ENCODE results near the gene CCND1. TPM values are rescaled to one million over a fixed set of nuclear protein-coding genes. Genes with fewer than 3 reads are reported as not detected.
"Not testable (repeated sequence)": the region's sequence is repeated elsewhere in the genome, so short reads cannot be mapped to it uniquely, and the experiment has no call there.

The CCND1 gene
- total RNA-seq, 2 donors from 2014 or later: 1.1 to 3.9 TPM

DNA sequence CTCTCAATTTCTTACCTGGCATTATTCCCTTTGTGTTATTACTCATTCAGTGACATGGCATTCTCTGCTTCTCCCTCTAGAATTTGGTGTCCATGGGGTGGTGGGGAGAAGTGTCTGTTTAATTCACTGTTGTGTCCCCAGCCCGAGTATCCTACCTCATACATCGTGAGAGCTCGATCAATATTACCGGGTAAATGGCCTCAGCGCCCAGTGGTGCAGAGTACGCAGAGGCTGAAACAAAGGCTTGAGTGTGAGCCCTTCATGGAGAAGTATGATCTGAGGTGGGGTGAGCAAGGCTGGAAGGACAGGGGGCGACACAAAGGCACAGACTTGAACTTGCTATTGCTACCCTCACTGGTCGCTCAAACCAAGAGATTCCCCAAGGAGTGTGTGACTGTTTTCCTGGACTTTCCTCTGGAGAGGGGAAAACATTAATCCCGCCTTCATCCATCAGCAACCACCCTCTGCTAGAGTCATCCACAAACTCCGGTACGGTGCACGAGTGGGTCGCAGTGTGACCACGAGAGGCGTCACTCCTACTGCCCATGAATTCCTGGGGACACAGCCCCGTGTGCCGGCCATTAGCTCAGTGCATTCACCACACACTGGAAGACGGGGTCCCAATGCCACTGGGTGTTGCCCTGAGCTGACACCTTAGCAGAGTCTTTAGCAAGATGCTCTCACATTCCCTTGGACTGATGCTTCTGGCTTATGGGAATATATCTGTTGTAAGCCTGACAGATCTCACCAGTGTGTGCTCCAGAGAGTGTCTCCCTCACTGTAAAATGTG is 35.0 kb upstream of the CCND1 start:
- Mint-ChIP-seq H3K36me3 (ENCODE audit: low read depth) (peaks cover 2% of the 10 kb centered on the region), H3K4me1 (no peaks in the 10 kb centered on the region), H3K27me3 (peaks cover 62% of the 10 kb centered on the region), H3K27ac (no peak overlapping the region), H3K4me3 (no peak overlapping the region)
- DNase-seq (no peak), ATAC-seq (no peak)
- no peaks in the 10 kb centered on the region for H3K9me3 ChIP-seq (ENCODE audit: control insufficient read depth, low read length, poor library complexity, severe bottlenecking)

DNA sequence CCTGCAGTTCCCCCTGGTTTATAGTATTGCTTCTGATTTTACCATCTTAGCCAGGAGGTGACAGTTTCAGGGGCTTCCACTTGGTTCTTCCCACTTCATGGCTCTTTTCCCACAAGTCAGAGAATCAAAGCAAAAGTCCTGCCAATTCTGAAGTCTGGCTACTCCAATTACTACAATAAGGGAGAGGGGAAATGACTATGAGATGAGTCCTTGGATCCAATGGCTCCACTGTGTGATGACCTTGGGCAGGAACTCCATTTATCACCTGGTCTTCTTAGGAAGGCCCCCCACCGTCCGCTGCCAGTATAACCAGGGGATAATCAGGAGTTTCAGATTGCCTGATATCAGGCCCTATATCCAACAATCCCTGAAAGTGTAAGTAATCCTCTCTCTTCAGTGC is 31.6 kb upstream of the CCND1 start:
- H3K27ac Mint-ChIP-seq: no peak overlapping the region
- ATAC-seq: no peak
- no peak overlapping the region for H3K4me3 Mint-ChIP-seq
- no peaks in the 10 kb centered on the region for H3K4me1 Mint-ChIP-seq
- H3K27me3 Mint-ChIP-seq: peaks cover 48% of the 10 kb centered on the region
- no peaks in the 10 kb centered on the region for H3K9me3 ChIP-seq (ENCODE audit: control insufficient read depth, low read length, poor library complexity, severe bottlenecking)
- no peak for DNase-seq
- H3K36me3 Mint-ChIP-seq (ENCODE audit: low read depth): no peaks in the 10 kb centered on the region

DNA sequence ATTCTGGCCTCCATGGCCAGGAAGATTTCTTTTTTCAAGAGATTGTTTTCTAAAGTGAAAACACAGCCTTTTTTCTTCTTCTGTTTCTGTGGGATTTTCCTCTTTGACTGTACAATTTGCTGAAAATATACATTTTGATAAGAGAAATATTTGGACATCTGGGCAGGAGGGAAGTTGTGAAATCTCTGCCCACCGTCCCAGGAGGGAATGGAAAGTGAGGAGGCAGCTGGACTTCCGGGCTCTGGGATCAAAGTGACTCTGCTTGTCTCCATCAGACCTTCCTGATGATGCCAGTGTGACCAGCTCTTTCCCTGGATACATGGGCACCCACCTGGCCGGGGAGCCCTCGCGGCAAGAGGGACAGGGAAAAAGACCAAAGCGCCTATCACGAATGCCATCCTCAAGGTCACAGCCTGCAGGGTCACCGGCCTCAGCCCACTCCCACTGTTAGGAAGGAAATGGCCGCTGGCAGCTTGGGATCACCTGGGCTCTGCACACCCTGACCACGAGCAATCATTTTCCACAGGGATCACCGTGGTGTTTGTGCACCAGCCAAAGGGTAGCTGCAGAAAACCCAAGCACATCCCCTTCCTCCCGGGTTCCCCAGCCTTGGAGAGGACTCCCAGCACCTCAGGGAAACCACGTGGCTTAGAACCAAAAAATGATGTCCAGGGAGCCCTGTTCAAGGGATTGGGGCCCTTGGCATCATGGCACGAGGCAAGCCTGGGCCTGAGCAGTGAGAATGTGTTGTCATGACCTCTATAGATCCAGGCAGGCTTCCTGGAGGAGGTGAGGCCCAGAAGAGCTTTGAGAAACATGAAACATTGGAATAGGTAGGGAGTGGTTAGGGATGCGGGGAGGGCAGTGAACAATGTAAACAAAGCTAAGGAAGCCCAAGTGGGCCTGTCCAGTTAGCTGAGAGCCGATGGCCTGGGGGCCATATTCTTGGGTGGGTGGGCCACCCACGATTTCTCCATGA is 29.1 kb upstream of the CCND1 start:
- DNase-seq (no peak), ATAC-seq (no peak)
- no peak overlapping the region for H3K4me3 Mint-ChIP-seq
- H3K27me3 Mint-ChIP-seq: peaks cover 40% of the 10 kb centered on the region
- no peaks in the 10 kb centered on the region for H3K4me1 Mint-ChIP-seq
- H3K27ac Mint-ChIP-seq: no peak overlapping the region
- no peaks in the 10 kb centered on the region for H3K36me3 Mint-ChIP-seq (ENCODE audit: low read depth)
- no peaks in the 10 kb centered on the region for H3K9me3 ChIP-seq (ENCODE audit: control insufficient read depth, low read length, poor library complexity, severe bottlenecking)

DNA sequence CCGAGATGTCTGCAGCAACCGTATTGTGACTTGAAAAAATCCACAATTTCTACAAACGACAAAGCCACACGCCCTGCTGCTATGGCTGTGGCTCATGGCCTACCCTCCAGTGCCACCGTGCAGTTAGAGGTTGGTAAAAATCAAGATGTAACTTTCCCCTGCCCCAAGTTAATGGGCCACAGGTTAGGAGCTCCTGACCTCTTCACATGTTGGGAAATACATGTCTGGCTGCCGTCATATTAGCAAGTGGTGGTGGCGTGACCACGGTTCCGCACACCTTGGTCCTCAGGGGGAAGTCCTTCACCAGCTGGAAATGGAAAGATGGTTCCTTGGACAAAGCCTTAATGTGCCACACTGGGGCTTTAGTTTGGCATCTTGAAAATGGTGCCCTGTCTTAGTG is 27.4 kb upstream of the CCND1 start:
- H3K4me1 Mint-ChIP-seq: no peaks in the 10 kb centered on the region

DNA sequence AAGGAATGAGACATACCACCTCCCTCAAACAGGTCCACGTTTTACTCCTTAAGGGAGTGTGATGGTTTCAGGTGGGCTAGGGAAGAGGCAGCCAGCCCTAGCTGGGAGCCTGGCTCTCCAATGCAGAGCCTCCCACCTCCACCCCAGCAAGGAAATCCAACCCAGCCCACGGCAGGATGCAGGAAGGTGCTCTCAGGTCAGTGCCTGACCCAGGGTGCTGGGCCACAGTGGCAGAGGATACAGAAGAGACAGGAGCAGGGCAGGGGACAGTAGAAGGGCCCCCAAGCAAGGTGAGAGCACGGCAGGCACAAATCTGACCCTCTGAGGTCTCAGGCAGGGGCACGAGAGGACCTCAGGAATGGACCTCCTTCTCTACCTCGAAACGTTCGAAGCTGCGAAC is 26.9 kb upstream of the CCND1 start:
- DNase-seq (no peak), ATAC-seq (no peak)
- no peaks in the 10 kb centered on the region for H3K4me1 Mint-ChIP-seq
- H3K27me3 Mint-ChIP-seq: peaks cover 50% of the 10 kb centered on the region
- H3K9me3 ChIP-seq (ENCODE audit: control insufficient read depth, low read length, poor library complexity, severe bottlenecking): no peaks in the 10 kb centered on the region
- H3K4me3 Mint-ChIP-seq: no peak overlapping the region
- H3K36me3 Mint-ChIP-seq (ENCODE audit: low read depth): peaks cover 2% of the 10 kb centered on the region
- no peak overlapping the region for H3K27ac Mint-ChIP-seq

More for the DNA sequence above, 27.4 kb upstream of the CCND1 start:
- ATAC-seq (no peak), DNase-seq (no peak)
- no peaks in the 10 kb centered on the region for H3K9me3 ChIP-seq (ENCODE audit: control insufficient read depth, low read length, poor library complexity, severe bottlenecking)
- H3K27me3 Mint-ChIP-seq: peaks cover 45% of the 10 kb centered on the region
- peaks cover 2% of the 10 kb centered on the region for H3K36me3 Mint-ChIP-seq (ENCODE audit: low read depth)
- no peak overlapping the region for H3K27ac Mint-ChIP-seq
- H3K4me3 Mint-ChIP-seq: no peak overlapping the region

DNA sequence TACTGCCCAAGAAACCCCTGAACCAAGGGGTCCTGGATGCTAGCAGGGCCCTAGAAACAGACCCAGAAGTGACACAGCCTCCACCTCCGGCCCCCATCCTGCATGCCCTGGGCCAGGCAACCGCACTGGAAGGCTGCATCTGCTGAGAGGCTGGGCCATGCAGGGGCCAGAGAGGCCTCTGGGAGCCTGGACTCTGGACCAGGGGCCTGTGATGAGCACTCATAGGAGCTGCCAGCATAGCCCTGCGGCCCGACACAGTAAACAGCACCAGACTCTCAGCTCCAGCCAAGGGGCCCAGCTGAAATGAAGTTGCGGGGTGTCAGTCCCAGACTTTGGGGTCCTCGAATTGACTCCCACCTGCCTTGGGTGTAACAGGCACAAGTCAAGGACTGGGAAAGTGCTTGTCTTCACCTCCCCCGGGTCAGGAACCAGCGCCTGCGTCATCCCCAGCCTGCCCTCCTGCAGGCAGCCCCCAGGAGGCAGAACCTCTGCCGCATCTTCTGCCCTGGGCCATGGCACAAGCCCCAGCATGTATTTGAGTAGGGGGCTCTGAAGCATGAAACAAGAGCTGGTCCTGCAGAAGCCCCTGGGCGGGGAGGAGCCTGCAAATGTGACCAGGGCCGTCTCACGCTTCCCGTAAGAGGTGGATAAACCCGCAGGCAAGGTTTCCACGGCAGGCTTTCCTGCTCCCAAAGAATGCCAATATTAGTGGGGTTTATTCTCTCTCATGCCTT is 25.2 kb upstream of the CCND1 start:
- ATAC-seq: no peak

DNA sequence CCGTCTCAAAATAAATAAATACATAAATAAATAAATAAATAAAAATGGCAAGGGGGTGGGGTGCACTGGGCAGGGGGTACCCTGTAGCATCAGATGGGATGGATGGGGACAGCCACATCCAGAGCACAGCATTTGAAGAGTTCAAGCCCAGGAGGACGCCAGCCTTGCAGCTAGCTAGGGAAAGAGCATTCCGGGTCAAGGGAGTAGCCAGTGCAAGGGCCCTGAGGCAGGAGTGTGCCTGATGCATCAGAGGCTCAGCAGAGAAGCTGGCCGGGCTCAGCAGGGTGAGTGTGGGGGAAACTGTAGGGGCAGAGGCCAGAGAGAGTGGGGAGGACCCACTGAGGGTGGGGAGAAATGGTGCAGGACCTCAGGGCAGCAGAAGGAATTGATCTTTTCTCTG is 23.7 kb upstream of the CCND1 start:
- H3K4me3 Mint-ChIP-seq: no peak overlapping the region
- DNase-seq (no peak), ATAC-seq (no peak)
- peaks cover 41% of the 10 kb centered on the region for H3K27me3 Mint-ChIP-seq
- no peak overlapping the region for H3K27ac Mint-ChIP-seq
- H3K4me1 Mint-ChIP-seq: no peaks in the 10 kb centered on the region
- H3K9me3 ChIP-seq (ENCODE audit: control insufficient read depth, low read length, poor library complexity, severe bottlenecking): no peaks in the 10 kb centered on the region
- H3K36me3 Mint-ChIP-seq (ENCODE audit: low read depth): peaks cover 2% of the 10 kb centered on the region

More for the DNA sequence above, 25.2 kb upstream of the CCND1 start:
- Mint-ChIP-seq H3K4me3 (no peak overlapping the region), H3K27me3 (peaks cover 51% of the 10 kb centered on the region), H3K36me3 (ENCODE audit: low read depth) (peaks cover 2% of the 10 kb centered on the region), H3K27ac (no peak overlapping the region), H3K4me1 (no peaks in the 10 kb centered on the region)
- H3K9me3 ChIP-seq (ENCODE audit: control insufficient read depth, low read length, poor library complexity, severe bottlenecking): no peaks in the 10 kb centered on the region
- DNase-seq: no peak

DNA sequence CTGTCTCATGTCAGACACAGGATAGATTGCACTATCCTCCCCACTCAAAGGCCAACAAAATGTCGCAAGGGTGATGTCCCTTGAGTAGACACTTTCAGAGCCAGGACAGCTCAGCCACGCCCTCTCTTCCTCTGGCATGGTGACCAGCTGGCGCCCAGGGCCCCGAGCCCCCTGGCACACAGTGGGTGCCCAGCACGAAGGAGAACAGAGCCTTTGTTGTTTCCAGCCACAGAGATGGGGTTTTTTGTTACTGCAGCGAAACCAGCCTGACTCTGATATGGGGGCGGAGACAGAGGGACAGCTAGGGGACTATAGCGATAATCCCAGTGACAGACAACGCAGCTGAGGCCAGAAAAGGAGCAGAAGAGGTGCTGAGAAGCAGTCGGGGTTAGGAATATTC is 23.3 kb upstream of the CCND1 start:
- H3K4me1 Mint-ChIP-seq: no peaks in the 10 kb centered on the region
- peaks cover 37% of the 10 kb centered on the region for H3K27me3 Mint-ChIP-seq
- ATAC-seq: no peak
- peaks cover 2% of the 10 kb centered on the region for H3K36me3 Mint-ChIP-seq (ENCODE audit: low read depth)
- DNase-seq: no peak
- no peaks in the 10 kb centered on the region for H3K9me3 ChIP-seq (ENCODE audit: control insufficient read depth, low read length, poor library complexity, severe bottlenecking)
- no peak overlapping the region for H3K27ac Mint-ChIP-seq
- H3K4me3 Mint-ChIP-seq: no peak overlapping the region

DNA sequence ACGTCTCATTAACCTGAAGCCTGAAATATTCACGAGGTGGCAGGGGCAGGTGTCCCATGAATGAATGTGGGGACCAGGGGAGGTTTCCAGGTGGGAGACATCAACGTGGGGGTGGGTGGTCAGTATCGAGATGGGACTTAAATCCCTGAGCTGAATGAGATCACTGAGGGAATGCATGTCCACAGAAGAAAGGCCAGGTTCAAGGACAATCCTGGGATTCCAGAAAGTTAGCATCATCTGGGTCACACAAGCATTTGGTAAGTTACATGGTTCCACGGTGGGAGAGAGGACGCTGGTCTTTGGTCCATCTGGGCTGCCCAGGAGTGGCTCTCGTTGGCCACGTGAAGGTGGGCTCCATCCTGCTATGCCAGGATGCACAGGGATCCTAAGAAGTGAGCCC is 22.7 kb upstream of the CCND1 start:
- peaks cover 37% of the 10 kb centered on the region for H3K27me3 Mint-ChIP-seq
- no peak for ATAC-seq
- H3K4me3 Mint-ChIP-seq: no peak overlapping the region
- no peak for DNase-seq
- H3K36me3 Mint-ChIP-seq (ENCODE audit: low read depth): peaks cover 2% of the 10 kb centered on the region
- no peak overlapping the region for H3K27ac Mint-ChIP-seq
- H3K4me1 Mint-ChIP-seq: no peaks in the 10 kb centered on the region
- no peaks in the 10 kb centered on the region for H3K9me3 ChIP-seq (ENCODE audit: control insufficient read depth, low read length, poor library complexity, severe bottlenecking)

DNA sequence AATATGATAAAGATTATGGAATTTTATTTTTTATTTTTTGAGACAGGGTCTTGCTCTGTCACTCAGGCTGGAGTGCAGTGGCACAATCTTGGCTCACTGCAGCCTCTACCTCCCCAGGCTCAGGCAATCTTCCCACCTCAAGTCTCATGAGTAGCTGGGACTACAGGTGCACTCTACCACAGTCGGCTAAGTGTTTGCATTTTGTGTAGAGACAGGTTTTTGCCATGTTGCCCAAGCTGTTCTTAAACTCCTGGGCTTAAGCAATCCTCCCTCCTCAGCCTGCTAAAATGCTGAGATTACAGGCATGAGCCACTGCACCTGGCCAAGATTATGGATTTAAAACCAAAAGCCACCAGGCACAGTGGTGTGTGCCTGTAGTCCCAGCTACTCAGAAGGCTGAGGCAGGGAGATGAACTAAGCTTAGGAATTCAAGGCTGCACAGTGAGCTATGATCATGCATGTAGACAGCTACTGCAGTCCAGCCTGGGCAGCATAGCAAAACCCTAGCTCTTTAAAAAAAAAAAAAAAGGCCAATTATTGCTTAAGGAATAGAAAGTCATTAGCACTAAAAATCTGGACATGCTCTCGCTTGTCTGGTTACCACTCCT is 20.2 kb upstream of the CCND1 start:
- H3K27ac Mint-ChIP-seq: no peak overlapping the region

DNA sequence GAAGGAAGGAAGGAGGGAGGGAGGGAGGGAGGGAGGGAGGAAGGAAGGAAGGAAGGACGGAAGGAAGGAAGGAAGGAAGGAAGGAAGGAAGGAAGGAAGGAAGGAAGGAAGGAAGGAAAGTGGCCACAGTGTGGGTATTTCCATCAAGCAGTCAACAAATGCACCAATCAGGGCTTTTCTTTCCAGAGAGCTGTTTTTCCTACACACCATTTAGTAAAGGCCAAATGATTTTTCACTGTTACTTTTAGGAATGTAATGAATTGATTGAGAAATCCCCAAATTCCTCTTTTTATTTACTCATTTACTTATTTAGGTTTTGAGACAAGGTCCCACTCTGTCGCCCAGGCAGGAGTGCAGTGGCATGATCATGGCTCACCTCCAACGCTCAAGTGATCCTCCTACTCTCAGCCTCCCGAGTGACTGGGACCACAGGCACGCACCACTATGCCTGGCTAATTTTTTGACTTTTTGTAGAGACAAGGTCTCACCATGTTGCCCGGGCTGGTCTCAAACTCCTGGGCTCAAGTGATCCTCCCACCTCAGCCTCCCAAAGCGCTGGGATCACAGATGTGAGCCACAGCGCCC is 18.8 kb upstream of the CCND1 start:
- H3K4me3 Mint-ChIP-seq; H3K4me1 Mint-ChIP-seq; H3K36me3 Mint-ChIP-seq (ENCODE audit: low read depth); H3K9me3 ChIP-seq (ENCODE audit: control insufficient read depth, low read length, poor library complexity, severe bottlenecking); DNase-seq; H3K27ac Mint-ChIP-seq; ATAC-seq: not testable (repeated sequence)
- H3K27me3 Mint-ChIP-seq: peaks cover 48% of the 10 kb centered on the region

More for the DNA sequence above, 20.2 kb upstream of the CCND1 start:
- ATAC-seq: no peak
- H3K9me3 ChIP-seq (ENCODE audit: control insufficient read depth, low read length, poor library complexity, severe bottlenecking): no peaks in the 10 kb centered on the region
- H3K36me3 Mint-ChIP-seq (ENCODE audit: low read depth): peaks cover 2% of the 10 kb centered on the region
- H3K27me3 Mint-ChIP-seq: peaks cover 42% of the 10 kb centered on the region
- no peak overlapping the region for H3K4me3 Mint-ChIP-seq
- H3K4me1 Mint-ChIP-seq: no peaks in the 10 kb centered on the region
- no peak for DNase-seq

DNA sequence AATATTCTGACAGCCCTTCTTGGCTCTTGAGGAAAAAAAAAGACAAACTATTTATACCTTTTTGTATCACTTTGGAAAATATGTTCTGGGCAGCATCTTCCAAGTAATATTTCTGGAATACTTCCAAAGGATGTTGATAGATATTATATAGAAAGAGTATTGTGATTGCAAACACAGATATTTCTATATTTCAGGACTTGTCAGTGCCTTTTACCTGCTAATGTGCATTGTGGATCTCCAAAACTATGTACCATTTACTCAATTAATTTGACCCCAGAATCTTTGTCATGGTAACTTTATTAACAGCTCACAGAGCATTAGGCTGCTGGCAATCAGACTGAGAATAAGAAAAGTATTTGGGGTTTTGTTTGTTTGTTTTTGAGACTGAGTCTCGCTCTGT is 16.7 kb upstream of the CCND1 start:
- ATAC-seq (no peak), DNase-seq (no peak)
- peaks cover 40% of the 10 kb centered on the region for H3K27me3 Mint-ChIP-seq
- no peaks in the 10 kb centered on the region for H3K4me1 Mint-ChIP-seq
- no peaks in the 10 kb centered on the region for H3K36me3 Mint-ChIP-seq (ENCODE audit: low read depth)
- H3K4me3 Mint-ChIP-seq: no peak overlapping the region
- no peaks in the 10 kb centered on the region for H3K9me3 ChIP-seq (ENCODE audit: control insufficient read depth, low read length, poor library complexity, severe bottlenecking)
- no peak overlapping the region for H3K27ac Mint-ChIP-seq
